HepG2 (cell line): Measurements from ENCODE around the gene ASPHD1. TPM values are rescaled to one million over a fixed set of nuclear protein-coding genes. Genes with fewer than 3 reads are reported as not detected.
A peak's percentile ranks its signal among the peaks of the same experiment; 100 is the strongest.

Experiments
- CBX1 ChIP-seq: IDR thresholded peaks from one replicate; pipeline ENCODE4 v1.6.1; 2016; ENCODE audit warnings: antibody characterized with exemption, low read depth
- FOXJ3 ChIP-seq: sonication (generic); formaldehyde crosslinking; IDR thresholded peaks from 2 replicates; pipeline ENCODE4 v1.4.0; 2020; ENCODE audit warnings: missing genetic modification reagents, mild to moderate bottlenecking, borderline replicate concordance
- GLI4 ChIP-seq: sonication (generic); formaldehyde crosslinking; IDR thresholded peaks from 2 replicates; pipeline ENCODE4 v1.5.1; 2020; ENCODE audit warnings: missing genetic modification reagents, mild to moderate bottlenecking, moderate library complexity, borderline replicate concordance
- HBP1 ChIP-seq: IDR thresholded peaks from 2 replicates; pipeline ENCODE4 v1.6.1; 2016; ENCODE audit warnings: low read depth, control low read depth
- HNF4A ChIP-seq: sonication (generic); formaldehyde crosslinking; IDR thresholded peaks from 2 replicates; pipeline ENCODE4 v1.4.0; 2020; ENCODE audit warnings: missing genetic modification reagents
- HNRNPUL1 ChIP-seq: fragments of 200-400 bp; formaldehyde crosslinking; IDR thresholded peaks from 2 replicates; pipeline ENCODE4 v1.6.1; 2017; ENCODE audit warnings: low read depth, mild to moderate bottlenecking, low read length, moderate library complexity
- KLF6 ChIP-seq: IDR thresholded peaks from 2 replicates; pipeline ENCODE4 v1.8.0; 2016; ENCODE audit warnings: missing biosample characterization, missing genetic modification reagents
- MNT ChIP-seq: fragments of 450-650 bp; IDR thresholded peaks from 2 replicates; pipeline ENCODE4 v1.6.1; 2016
- RFXAP ChIP-seq: sonication (generic); formaldehyde crosslinking; IDR thresholded peaks from 2 replicates; pipeline ENCODE4 v1.4.0; 2020; ENCODE audit warnings: missing genetic modification reagents, borderline replicate concordance
- RXRB ChIP-seq: IDR thresholded peaks from 2 replicates; pipeline ENCODE4 v1.6.1; 2016; ENCODE audit warnings: borderline replicate concordance, missing genetic modification reagents, missing compliant biosample characterization
- SOX13 ChIP-seq, 3 experiments: fragments of 450-650 bp in 1 of 3; sonication (generic) in 1 of 3; formaldehyde crosslinking in 1 of 3; IDR thresholded peaks in 2 of 3; conservative IDR thresholded peaks in 1 of 3; 2 replicates each; pipeline versions ENCODE4 v1.5.0 to v1.6.1; 2016 to 2020; ENCODE audit warnings: antibody characterized with exemption in 1 of 3, mild to moderate bottlenecking in 1 of 3, missing compliant biosample characterization in 1 of 3, missing genetic modification reagents in 1 of 3, moderate library complexity in 1 of 3
- TAF1 ChIP-seq: sonication (generic); formaldehyde crosslinking; IDR thresholded peaks from 2 replicates; pipeline ENCODE4 v1.4.0; 2020; ENCODE audit warnings: missing genetic modification reagents
- TBP ChIP-seq: sonication (generic); formaldehyde crosslinking; IDR thresholded peaks from 2 replicates; pipeline ENCODE4 v1.5.0; 2020; ENCODE audit warnings: missing genetic modification reagents
- ZC3H4 ChIP-seq: sonication (generic); formaldehyde crosslinking; IDR thresholded peaks from 2 replicates; pipeline ENCODE4 v1.4.0; 2020; ENCODE audit warnings: missing genetic modification reagents, borderline replicate concordance
- ZNF530 ChIP-seq: sonication (generic); formaldehyde crosslinking; IDR thresholded peaks from 2 replicates; pipeline ENCODE4 v1.5.0; 2020; ENCODE audit warnings: low read depth, mild to moderate bottlenecking, missing genetic modification reagents
- ZNF614 ChIP-seq: IDR thresholded peaks from 2 replicates; pipeline ENCODE4 v1.6.1; 2018; ENCODE audit warnings: missing biosample characterization, missing genetic modification reagents, inconsistent platforms, borderline replicate concordance
- ZNF790 ChIP-seq: sonication (generic); formaldehyde crosslinking; IDR thresholded peaks from 2 replicates; pipeline ENCODE4 v1.8.0; 2022; ENCODE audit warnings: missing genetic modification reagents, mild to moderate bottlenecking, borderline replicate concordance
- ZSCAN29 ChIP-seq: sonication (generic); formaldehyde crosslinking; conservative IDR thresholded peaks from 2 replicates; pipeline ENCODE4 v1.4.0; 2020; ENCODE audit warnings: mild to moderate bottlenecking, missing genetic modification reagents
- polyA plus RNA-seq, 8 experiments: library from polyadenylated mRNA; depleted of rRNA in 3 of 8; stranded (reverse) in 7 of 8; unstranded in 1 of 8; fragments of >200 nt; fragmentation: Illumina TruSeq in 4 of 8; extraction: Trizol in 4 of 8; gene quantifications; 2 replicates each; pipeline versions ENCODE4 v1.2.1 to v1.2.3, GENCODE V29; 2011 to 2016; ENCODE audit warnings: low read depth in 4 of 8, missing spikeins in 1 of 8, mixed read lengths in 1 of 8; ENCODE audit not compliant: insufficient read depth in 1 of 8
- total RNA-seq, 5 experiments: library from RNA; depleted of rRNA; stranded (reverse); fragments of >200 nt; fragmentation: Illumina TruSeq; extraction: Trizol; gene quantifications; 2 replicates each; pipeline ENCODE4 v1.2.3, GENCODE V29; 2016; ENCODE audit warnings: low read depth in 1 of 5
- TF ChIP-seq, protein P1 (sequence below): sonication (generic); formaldehyde crosslinking; IDR thresholded peaks from 2 replicates; pipeline ENCODE4 v1.8.1; 2023; ENCODE audit warnings: mild to moderate bottlenecking, inconsistent platforms, moderate library complexity, missing genetic modification reagents, borderline replicate concordance
- TF ChIP-seq, protein P2 (sequence below): sonication (generic); formaldehyde crosslinking; IDR thresholded peaks from 2 replicates; pipeline ENCODE4 v1.4.0; 2020; ENCODE audit warnings: mild to moderate bottlenecking, missing genetic modification reagents

The ASPHD1 gene
- total and polyA plus RNA-seq, 2 of the 13 experiments (the other 11 are each of a cell fraction or from before 2014, with no cell fraction given) = 13.1 to 19.7 TPM

DNA sequence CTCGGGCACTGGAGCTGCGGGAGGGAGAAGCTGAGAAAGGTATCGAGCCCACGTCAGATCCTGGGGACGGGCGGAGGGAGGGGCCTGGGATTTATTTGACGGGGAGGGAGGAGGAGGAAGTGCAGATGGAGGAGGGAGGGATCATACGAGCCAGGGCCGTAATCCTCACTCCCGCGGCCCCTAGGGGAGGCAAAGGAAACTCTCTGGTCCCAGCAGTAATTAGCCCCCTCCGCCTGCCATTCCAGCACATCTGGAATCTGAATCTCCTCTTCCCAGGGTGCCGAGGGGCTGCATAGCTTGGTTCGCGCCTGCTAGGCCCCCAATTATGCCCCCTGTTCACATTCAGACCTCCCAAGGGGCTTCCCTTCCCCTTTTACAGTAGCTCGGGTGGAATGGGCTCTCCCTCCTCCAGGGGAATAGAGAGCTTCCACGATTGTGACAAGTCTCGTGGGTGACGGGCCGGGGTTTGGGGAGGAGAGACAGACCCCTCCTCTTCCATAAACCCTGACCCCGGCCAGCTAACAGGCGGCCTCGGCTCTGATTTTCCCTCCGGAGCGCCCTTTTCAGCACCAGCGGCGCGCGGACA is 679 bp upstream of the ASPHD1 start, which contains the start of gene SEZ6L2 (continued):
- TF ChIP-seq SOX13 (IDR thresholded peaks at IDR 0.05) = no peak; the same call in 1 of the 2 replicates
- peak in 1 of 2 experiments; percentile 46; a peak in 2 of 4 replicates for TF ChIP-seq SOX13 (CRISPR knock-in tag; conservative IDR thresholded peaks at IDR 0.05 in 1 of 2, IDR thresholded peaks at IDR 0.05 in 1 of 2)
- TF ChIP-seq ZC3H4 (CRISPR knock-in tag) = no peak; the same call in 1 of the 2 replicates
- peak; percentile 23; the same call in 1 of the 2 replicates for TF ChIP-seq RXRB (CRISPR knock-in tag)
- TF ChIP-seq ZNF790 (CRISPR knock-in tag) = peak; percentile 99; the same call in 1 of the 2 replicates
- peak; percentile 91; the same call in 1 of the 2 replicates for TF ChIP-seq RFXAP (CRISPR knock-in tag)
- peak; percentile 99; the same call in 1 of the 2 replicates for TF ChIP-seq KLF6 (CRISPR knock-in tag)
- no peak for TF ChIP-seq CBX1
- TF ChIP-seq TBP (CRISPR knock-in tag) = no peak
- no peak for TF ChIP-seq ZSCAN29 (CRISPR knock-in tag)
- TF ChIP-seq MNT = no peak; the same call in 1 of the 2 replicates
- no peak for TF ChIP-seq HNRNPUL1
- TF ChIP-seq HNF4A (CRISPR knock-in tag) = no peak
- TF ChIP-seq FOXJ3 = no peak
- TF ChIP-seq, protein P1, sequence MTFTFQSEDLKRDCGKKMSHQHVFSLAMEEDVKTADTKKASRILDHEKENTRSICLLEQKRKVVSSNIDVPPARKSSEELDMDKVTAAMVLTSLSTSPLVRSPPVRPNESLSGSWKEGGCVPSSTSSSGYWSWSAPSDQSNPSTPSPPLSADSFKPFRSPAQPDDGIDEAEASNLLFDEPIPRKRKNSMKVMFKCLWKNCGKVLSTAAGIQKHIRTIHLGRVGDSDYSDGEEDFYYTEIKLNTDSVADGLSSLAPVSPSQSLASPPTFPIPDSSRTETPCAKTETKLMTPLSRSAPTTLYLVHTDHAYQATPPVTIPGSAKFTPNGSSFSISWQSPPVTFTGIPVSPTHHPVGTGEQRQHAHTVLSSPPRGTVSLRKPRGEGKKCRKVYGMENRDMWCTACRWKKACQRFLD (CRISPR knock-in tag) = peak; percentile 93; the same call in 1 of the 2 replicates
- TF ChIP-seq GLI4 (CRISPR knock-in tag) = no peak; the same call in 1 of the 2 replicates
- TF ChIP-seq ZNF614 (CRISPR knock-in tag) = peak; percentile 26; the same call in 1 of the 2 replicates
- TF ChIP-seq, protein P2, sequence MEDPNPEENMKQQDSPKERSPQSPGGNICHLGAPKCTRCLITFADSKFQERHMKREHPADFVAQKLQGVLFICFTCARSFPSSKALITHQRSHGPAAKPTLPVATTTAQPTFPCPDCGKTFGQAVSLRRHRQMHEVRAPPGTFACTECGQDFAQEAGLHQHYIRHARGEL = peak; percentile 21; the same call in 1 of the 2 replicates
- TF ChIP-seq TAF1 (CRISPR knock-in tag) = peak; percentile 27; the same call in 1 of the 2 replicates
- TF ChIP-seq HBP1 (CRISPR knock-in tag) = peak; percentile 60; the same call in 1 of the 2 replicates
- TF ChIP-seq ZNF530 (CRISPR knock-in tag) = peak; percentile 90; the same call in 1 of the 2 replicates
